B cell (primary cell): ENCODE data around the gene WDR11. TPM values are rescaled to one million over a fixed set of nuclear protein-coding genes. Genes with fewer than 3 reads are reported as not detected.

Source experiments
- ATAC-seq: fragments of 200-7000 bp; cut with Tn5 transposase; one replicate; pipeline ENCODE4 v1.10.0; 2021; ENCODE audit warnings: low read depth, mild to moderate bottlenecking, moderate number of reproducible peaks, moderate library complexity
- CTCF ChIA-PET: fragments of 350-600 bp; sonication (Branson Sonifier 250); formaldehyde crosslinking; loops from one replicate; lab custom pipeline; 2021; ENCODE audit warnings: antibody characterized with exemption, inconsistent platforms; lab: Charles Lee
- POLR2A ChIA-PET: fragments of 350-600 bp; sonication (Branson Sonifier 250); formaldehyde crosslinking; loops from one replicate; lab custom pipeline; 2021; ENCODE audit warnings: antibody characterized with exemption; lab: Charles Lee
- DNase-seq: peaks from one replicate; pipeline ENCODE4 v3.0.0; 2013
- H2AFZ ChIP-seq: 2 replicates; pipeline ENCODE4 v1.6.1; 2012; ENCODE audit warnings: mild to moderate bottlenecking, low read depth, low read length; ENCODE audit not compliant: insufficient read depth, poor library complexity, severe bottlenecking
- H3K27ac ChIP-seq, 2 donors: 1 replicate in 1 of 2; 2 replicates in 1 of 2; pipeline ENCODE4 v1.5.1; 2012 to 2013; ENCODE audit warnings: low read length in 2 of 2, mild to moderate bottlenecking in 2 of 2, moderate library complexity in 1 of 2
- H3K27me3 ChIP-seq, 4 experiments: fragments of 200-600 bp in 1 of 4; sonication (generic) in 1 of 4; replicated peaks in 1 of 4; 1 replicate in 2 of 4; 2 replicates in 2 of 4; pipeline versions ENCODE4 v1.6.1 to v1.7.0; 2013 to 2016; ENCODE audit warnings: low read length in 3 of 4, mild to moderate bottlenecking in 2 of 4, mixed read lengths in 1 of 4, moderate library complexity in 1 of 4; ENCODE audit not compliant: insufficient read depth in 4 of 4, control insufficient read depth in 3 of 4; ENCODE audit errors: control extremely low read depth in 1 of 4
- H3K36me3 ChIP-seq, 2 experiments: replicated peaks in 1 of 2; 1 replicate in 1 of 2; 2 replicates in 1 of 2; pipeline versions ENCODE4 v1.6.1 to v1.7.1; 2013; ENCODE audit warnings: low read length in 1 of 2; ENCODE audit not compliant: insufficient read depth in 2 of 2, control insufficient read depth in 1 of 2; ENCODE audit errors: control extremely low read depth in 1 of 2, extremely low read depth in 1 of 2
- H3K4me1 ChIP-seq, 2 donors: fragments of 200-600 bp in 1 of 2; sonication (generic) in 1 of 2; 1 replicate in 1 of 2; 2 replicates in 1 of 2; pipeline versions ENCODE4 v1.5.1 to v1.6.1; 2013 to 2017; ENCODE audit warnings: low read length in 2 of 2; ENCODE audit not compliant: control insufficient read depth in 2 of 2, insufficient read depth in 2 of 2
- H3K4me2 ChIP-seq: replicated peaks from 2 replicates; pipeline ENCODE3; 2012; ENCODE audit warnings: mild to moderate bottlenecking, low read depth, low read length; ENCODE audit not compliant: poor library complexity, severe bottlenecking
- H3K4me3 ChIP-seq, 5 experiments: fragments of 200-600 bp in 1 of 5; sonication (generic) in 1 of 5; 1 replicate in 3 of 5; 2 replicates in 2 of 5; pipeline versions ENCODE4 v1.5.1 to v1.7.0; 2011 to 2016; ENCODE audit warnings: low read length in 4 of 5, mild to moderate bottlenecking in 4 of 5, low read depth in 2 of 5, control low read depth in 1 of 5, moderate library complexity in 1 of 5; ENCODE audit not compliant: insufficient read depth in 1 of 5; ENCODE audit errors: control extremely low read depth in 1 of 5, extremely low read depth in 1 of 5
- H3K79me2 ChIP-seq: fragments of 200-600 bp; sonication (generic); one replicate; pipeline ENCODE4 v1.6.0; 2016; ENCODE audit warnings: low read length; ENCODE audit not compliant: control insufficient read depth, insufficient read depth
- H3K9ac ChIP-seq: fragments of 200-600 bp; sonication (generic); 2 replicates; pipeline ENCODE4 v1.6.1; 2017; ENCODE audit warnings: mild to moderate bottlenecking, low read length, moderate library complexity
- H3K9me3 ChIP-seq, 3 donors: one replicate each; pipeline versions ENCODE4 v1.6.1 to v1.7.1; 2013; ENCODE audit warnings: low read length in 2 of 3; ENCODE audit not compliant: control insufficient read depth in 2 of 3, insufficient read depth in 1 of 3; ENCODE audit errors: control extremely low read depth in 1 of 3
- H4K20me1 ChIP-seq: 2 replicates; pipeline ENCODE4 v1.6.0; 2012; ENCODE audit warnings: mild to moderate bottlenecking, low read length; ENCODE audit not compliant: insufficient read depth, control insufficient read depth, poor library complexity, severe bottlenecking
- H3K27ac Mint-ChIP-seq: one replicate; pipeline ENCODE4 v1.8.0; 2021; ENCODE audit warnings: mixed read lengths
- H3K27me3 Mint-ChIP-seq: one replicate; pipeline ENCODE4 v1.8.0; 2021; ENCODE audit warnings: mixed read lengths
- H3K4me1 Mint-ChIP-seq: one replicate; pipeline ENCODE4 v1.8.0; 2021; ENCODE audit warnings: mixed read lengths
- H3K4me3 Mint-ChIP-seq: one replicate; pipeline ENCODE4 v1.8.0; 2021; ENCODE audit warnings: mixed read lengths
- H3K9me3 Mint-ChIP-seq: one replicate; pipeline ENCODE4 v1.8.0; 2022; ENCODE audit warnings: mixed read lengths; ENCODE audit not compliant: insufficient read depth
- CTCF ChIP-seq: fragments of 200-600 bp; IDR thresholded peaks from one replicate; pipeline ENCODE4 v1.8.0; 2022; ENCODE audit warnings: antibody characterized with exemption, mild to moderate bottlenecking
- EZH2 ChIP-seq: IDR thresholded peaks from 2 replicates; pipeline ENCODE4 v1.6.1; 2012; ENCODE audit warnings: borderline replicate concordance, low read depth, mild to moderate bottlenecking, moderate library complexity, low read length; ENCODE audit not compliant: insufficient read depth, poor library complexity, severe bottlenecking
- WGBS: methylation state at CpG from one replicate; pipeline ENCODE4 v1.1.5; 2013; ENCODE audit warnings: missing lambda C conversion rate; ENCODE audit not compliant: insufficient coverage; 5-methylcytosine and 5-hydroxymethylcytosine counted together
- intact Hi-C: fragments of 100-400 bp; cut with micrococcal nuclease; formaldehyde crosslinking; loops from one replicate; pipeline ENCODE4 v1.10.0; 2022
- polyA plus RNA-seq: library from polyadenylated mRNA; depleted of rRNA; stranded (reverse); fragments of >200 nt; gene quantifications from 2 replicates; pipeline ENCODE4 v1.2.3, GENCODE V29; 2012
- total RNA-seq, 2 donors: library from RNA; stranded (reverse); fragments of 120-200 nt in 1 of 2; gene quantifications; 1 replicate in 1 of 2; 2 replicates in 1 of 2; pipeline versions ENCODE4 v1.2.3 to v1.2.4, GENCODE V29; 2013 to 2022

WDR11 gene
- total and polyA plus RNA-seq, 2 donors (not counting 1 experiment from before 2014, with no cell fraction given), result 94.4 to 230 TPM

DNA sequence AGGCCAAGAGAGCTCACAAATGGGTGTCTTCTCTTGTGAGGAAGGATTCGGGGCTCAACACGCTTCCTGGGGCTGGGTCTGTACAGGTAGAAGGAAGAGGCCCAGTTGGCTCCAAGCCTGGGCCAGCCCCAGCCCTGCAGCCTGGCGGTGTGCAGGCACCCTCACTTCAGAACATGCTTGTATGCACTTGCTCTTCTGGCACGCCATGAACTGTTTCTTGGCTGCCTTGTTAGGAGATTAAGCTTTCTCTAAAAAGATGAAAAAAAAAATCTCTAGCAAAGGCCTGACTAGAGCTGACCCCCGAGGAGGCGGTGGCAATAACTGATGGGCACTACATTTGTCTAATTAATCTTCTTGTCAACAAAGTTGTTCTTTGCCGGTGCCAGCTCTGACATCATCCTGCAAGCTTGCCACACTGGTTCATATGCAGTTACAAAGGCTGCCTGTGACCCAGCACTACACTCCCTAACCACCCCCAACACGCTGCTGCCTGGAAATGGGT is 94.7 kb downstream of the WDR11 start:
- Histone ChIP-seq H3K27me3 (peaks cover 0 to 22% (median 11%) of the 10 kb centered on the region in 4 experiments), H4K20me1 (no peaks in the 10 kb centered on the region), H3K27ac (no peak overlapping the region), H3K79me2 (no peaks in the 10 kb centered on the region), H3K4me3 (no peak overlapping the region), H2AFZ (no peak overlapping the region), H3K36me3 (no peaks in the 10 kb centered on the region), H3K4me2 (no peak overlapping the region), H3K4me1 (peaks cover 12 to 20% of the 10 kb centered on the region in 2 donors), H3K9me3 (peaks cover 0 to 12% (median 0%) of the 10 kb centered on the region in 3 donors), H3K9ac (no peak overlapping the region)
- no peak for DNase-seq
- intact Hi-C loops, result no loop called here
- Mint-ChIP-seq H3K27me3 (peaks cover 35% of the 10 kb centered on the region), H3K4me1 (peaks cover 19% of the 10 kb centered on the region), H3K9me3 (no peaks in the 10 kb centered on the region), H3K27ac (no peak overlapping the region), H3K4me3 (no peak overlapping the region)
- ChIA-PET CTCF (interaction anchor here (1.3 to 1.5 kb wide), 2 partner anchors 9 to 941 kb away, joined by 4 to 5 read pairs; no protein-coding TSS in a partner anchor), POLR2A (no interaction called here)
- no peak for ATAC-seq
- WGBS, result 86% methylated on average over 7 of the region's 8 CpGs
- TF ChIP-seq EZH2, result no peak
- no peak for TF ChIP-seq CTCF

DNA sequence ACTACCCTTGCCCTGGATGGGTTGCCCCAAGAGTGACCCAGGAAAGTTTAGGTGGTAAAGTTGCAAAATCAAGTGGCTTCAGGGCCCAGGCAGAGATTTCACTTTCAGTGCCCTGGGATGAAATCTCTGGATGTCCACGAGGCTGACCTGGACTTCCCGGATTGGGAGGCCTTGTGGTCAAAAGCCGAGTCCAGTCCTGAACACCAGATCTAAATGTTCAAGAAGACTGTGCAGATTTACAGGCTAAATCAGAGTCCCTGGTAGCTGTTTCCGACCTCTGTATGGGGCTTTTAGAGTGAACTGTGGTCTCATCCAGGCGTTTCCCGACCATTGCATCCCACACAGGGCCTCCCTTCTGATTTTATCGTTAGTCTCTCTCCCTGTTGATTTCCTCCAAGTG is 95.3 kb downstream of the WDR11 start:
- H3K4me1 ChIP-seq, result peaks cover 12 to 20% of the 10 kb centered on the region in 2 donors
- CTCF ChIA-PET, result interaction anchor here (1.3 kb wide), 1 partner anchor 941 kb away, joined by 4 read pairs; no protein-coding TSS in a partner anchor
- no peak overlapping the region for H2AFZ ChIP-seq
- H3K4me2 ChIP-seq, result no peak overlapping the region
- POLR2A ChIA-PET, result no interaction called here
- no peak overlapping the region for H3K9ac ChIP-seq
- Mint-ChIP-seq H3K27ac (no peak overlapping the region), H3K4me3 (no peak overlapping the region), H3K4me1 (peaks cover 19% of the 10 kb centered on the region), H3K27me3 (peaks cover 35% of the 10 kb centered on the region), H3K9me3 (no peaks in the 10 kb centered on the region)
- ATAC-seq (no peak), DNase-seq (no peak)
- no peaks in the 10 kb centered on the region for H3K36me3 ChIP-seq
- 100% methylated on average over 5 of the region's 7 CpGs for WGBS
- intact Hi-C loops, result no loop called here
- no peak overlapping the region for H3K27ac ChIP-seq
- H3K9me3 ChIP-seq, result peaks cover 0 to 12% (median 0%) of the 10 kb centered on the region in 3 donors
- H3K27me3 ChIP-seq, result peaks cover 0 to 24% (median 16%) of the 10 kb centered on the region in 4 experiments
- H4K20me1 ChIP-seq, result no peaks in the 10 kb centered on the region
- no peak overlapping the region for H3K4me3 ChIP-seq
- H3K79me2 ChIP-seq, result no peaks in the 10 kb centered on the region
- TF ChIP-seq CTCF, result no peak
- TF ChIP-seq EZH2, result no peak
